ENCODE data around the gene TRAF3IP1.
A peak's percentile ranks its signal among the peaks of the same experiment; 100 is the strongest.
"Not testable (repeated sequence)": the region's sequence is repeated elsewhere in the genome, so short reads cannot be mapped to it uniquely, and the experiment has no call there.

TRAF3IP1 gene, protein sequence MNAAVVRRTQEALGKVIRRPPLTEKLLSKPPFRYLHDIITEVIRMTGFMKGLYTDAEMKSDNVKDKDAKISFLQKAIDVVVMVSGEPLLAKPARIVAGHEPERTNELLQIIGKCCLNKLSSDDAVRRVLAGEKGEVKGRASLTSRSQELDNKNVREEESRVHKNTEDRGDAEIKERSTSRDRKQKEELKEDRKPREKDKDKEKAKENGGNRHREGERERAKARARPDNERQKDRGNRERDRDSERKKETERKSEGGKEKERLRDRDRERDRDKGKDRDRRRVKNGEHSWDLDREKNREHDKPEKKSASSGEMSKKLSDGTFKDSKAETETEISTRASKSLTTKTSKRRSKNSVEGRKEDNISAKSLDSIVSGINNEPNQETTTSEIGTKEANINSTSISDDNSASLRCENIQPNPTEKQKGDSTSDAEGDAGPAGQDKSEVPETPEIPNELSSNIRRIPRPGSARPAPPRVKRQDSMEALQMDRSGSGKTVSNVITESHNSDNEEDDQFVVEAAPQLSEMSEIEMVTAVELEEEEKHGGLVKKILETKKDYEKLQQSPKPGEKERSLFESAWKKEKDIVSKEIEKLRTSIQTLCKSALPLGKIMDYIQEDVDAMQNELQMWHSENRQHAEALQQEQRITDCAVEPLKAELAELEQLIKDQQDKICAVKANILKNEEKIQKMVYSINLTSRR

DNA sequence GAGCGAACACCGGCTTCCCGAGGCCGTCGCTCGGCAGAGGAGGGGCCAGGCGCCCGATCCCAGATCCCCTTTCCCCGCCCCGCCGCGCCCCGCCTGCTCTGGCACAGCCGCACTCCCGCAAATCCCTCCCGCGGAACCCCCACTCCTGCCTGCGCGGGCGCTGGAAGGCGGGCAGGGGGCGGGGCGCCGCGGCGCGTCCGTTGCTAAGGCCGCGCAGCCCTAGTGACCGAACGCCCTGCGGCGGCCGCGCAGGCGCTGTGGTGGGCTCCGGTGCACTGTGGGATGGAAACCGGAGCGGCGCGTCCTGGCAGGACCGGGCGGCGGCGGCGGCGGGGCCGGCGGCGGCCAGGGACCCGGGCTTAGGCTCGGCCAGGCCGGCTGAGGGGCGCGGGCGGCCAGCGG lies at the start of gene TRAF3IP1:
TRAF3IP1 (plus strand) TSS at position 273 of the 402 bp plus-strand sequence. CDS start 145 bp downstream, outside the sequence.
- TF ChIP-seq, protein P1, sequence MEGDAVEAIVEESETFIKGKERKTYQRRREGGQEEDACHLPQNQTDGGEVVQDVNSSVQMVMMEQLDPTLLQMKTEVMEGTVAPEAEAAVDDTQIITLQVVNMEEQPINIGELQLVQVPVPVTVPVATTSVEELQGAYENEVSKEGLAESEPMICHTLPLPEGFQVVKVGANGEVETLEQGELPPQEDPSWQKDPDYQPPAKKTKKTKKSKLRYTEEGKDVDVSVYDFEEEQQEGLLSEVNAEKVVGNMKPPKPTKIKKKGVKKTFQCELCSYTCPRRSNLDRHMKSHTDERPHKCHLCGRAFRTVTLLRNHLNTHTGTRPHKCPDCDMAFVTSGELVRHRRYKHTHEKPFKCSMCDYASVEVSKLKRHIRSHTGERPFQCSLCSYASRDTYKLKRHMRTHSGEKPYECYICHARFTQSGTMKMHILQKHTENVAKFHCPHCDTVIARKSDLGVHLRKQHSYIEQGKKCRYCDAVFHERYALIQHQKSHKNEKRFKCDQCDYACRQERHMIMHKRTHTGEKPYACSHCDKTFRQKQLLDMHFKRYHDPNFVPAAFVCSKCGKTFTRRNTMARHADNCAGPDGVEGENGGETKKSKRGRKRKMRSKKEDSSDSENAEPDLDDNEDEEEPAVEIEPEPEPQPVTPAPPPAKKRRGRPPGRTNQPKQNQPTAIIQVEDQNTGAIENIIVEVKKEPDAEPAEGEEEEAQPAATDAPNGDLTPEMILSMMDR (IDR thresholded peaks at IDR 0.05; ENCODE audit: low read depth, low read length): no peak
- peak; percentile 86 for DNase-seq (ENCODE audit: extremely low read depth, low read depth)

DNA sequence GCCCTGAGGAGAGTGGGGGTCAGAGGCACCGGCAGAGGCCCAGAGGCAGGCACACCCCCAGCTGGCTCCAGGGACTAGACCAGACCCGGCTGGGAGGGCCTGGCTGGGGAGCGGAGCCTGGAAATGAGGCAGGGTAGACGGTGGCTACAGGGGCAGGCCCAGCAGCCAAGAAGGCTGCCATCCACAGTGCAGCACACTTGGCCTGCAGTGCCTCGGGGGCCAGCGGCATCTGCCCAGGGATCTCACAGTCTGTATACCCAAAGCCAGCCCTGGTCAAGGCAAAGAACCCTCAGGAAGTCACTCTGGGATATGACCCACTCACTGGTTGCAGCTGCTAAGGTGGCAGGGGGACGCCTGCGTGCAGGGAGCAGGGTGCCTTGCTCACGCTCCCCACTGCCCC lies 49.7 kb upstream of the TRAF3IP1 start:
- TF ChIP-seq, protein P1 (IDR thresholded peaks at IDR 0.05; ENCODE audit: low read depth, low read length): no peak
- no peak for DNase-seq (ENCODE audit: extremely low read depth, low read depth)

DNA sequence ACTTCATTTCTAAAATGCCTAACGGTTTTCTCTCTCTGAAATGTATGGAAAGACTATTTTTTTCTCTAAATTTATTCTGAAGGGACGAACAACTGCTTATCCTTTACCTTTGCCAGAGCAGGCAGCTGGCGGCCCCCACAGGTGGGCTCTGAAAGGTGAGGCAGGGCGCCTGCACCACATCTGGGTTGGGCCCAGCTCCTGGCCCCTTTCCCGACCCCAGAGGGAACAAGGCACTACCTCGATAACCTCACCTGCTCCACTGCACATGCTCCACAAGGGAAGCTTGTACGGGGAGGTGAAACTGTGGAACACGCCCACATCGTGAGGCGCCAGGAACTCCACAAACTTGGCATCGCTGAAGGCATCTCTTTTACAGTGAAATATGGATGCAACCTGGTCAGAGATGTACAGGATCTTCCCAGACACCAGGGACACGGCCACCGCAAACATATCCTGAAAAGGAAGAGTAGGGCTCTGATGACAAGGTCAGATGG lies 49.2 kb upstream of the TRAF3IP1 start:
- TF ChIP-seq, protein P1 (IDR thresholded peaks at IDR 0.05; ENCODE audit: low read depth, low read length): no peak
- no peak for DNase-seq (ENCODE audit: extremely low read depth, low read depth)

DNA sequence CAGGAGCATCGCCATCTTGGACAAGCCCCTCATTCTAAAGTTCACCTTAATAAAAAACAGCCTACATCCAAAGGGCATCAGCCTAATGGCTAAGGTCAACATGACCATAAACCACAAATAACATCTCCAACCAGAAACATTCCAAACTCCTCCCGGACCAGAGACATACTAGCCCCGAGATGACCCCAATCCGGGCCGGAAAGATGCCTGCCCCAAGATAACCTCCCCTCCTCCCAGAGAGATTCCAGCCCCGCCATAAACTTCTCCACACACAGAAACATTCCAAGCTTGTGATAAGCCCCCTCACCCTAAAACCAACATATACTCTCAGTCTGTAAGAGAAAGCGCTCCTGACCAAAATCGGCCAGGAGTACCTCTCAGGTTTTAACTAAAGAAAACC lies 48.6 kb upstream of the TRAF3IP1 start:
- DNase-seq (ENCODE audit: extremely low read depth, low read depth): not testable (repeated sequence)

DNA sequence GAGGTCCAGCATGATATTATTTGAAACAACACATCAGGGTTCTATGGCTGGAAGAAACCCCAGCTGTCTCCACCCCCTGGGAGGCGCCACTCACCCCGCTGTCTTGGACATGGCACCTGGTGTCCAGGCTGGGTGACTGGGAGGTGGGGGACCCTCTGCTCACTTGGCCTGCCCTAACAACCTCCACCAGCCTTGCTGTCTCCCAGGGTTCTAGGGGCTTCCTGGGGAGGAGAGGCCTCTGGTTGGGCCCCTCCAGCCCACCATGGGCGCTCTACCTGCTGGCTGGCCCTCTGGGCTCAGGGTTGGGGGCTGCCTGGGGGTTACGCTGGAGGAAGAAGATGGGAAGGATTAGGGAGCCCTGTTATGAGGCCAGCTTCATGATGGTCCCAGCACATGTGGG lies 48.2 kb upstream of the TRAF3IP1 start:
- TF ChIP-seq, protein P1 (IDR thresholded peaks at IDR 0.05; ENCODE audit: low read depth, low read length): no peak
- DNase-seq (ENCODE audit: extremely low read depth, low read depth): no peak

DNA sequence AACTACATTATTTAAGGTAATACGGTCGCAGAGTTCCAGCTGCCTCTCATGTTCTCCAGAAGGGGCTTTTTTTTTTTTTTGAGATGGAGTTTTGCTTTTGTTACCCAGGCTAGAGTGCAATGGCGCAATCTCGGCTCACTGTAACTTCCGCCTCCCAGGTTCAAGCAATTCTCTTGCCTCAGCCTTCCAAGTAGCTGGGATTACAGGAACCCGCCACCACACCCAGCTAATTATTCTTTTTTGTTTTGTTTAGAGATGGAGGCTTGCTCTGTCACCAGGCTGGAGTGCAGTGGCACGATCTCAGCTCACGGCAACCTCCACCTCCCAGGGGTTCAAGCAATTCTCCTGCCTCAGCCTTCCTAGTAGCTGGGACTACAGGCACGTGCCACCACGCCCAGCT lies 46.9 kb upstream of the TRAF3IP1 start:
- DNase-seq (ENCODE audit: extremely low read depth, low read depth): not testable (repeated sequence)

DNA sequence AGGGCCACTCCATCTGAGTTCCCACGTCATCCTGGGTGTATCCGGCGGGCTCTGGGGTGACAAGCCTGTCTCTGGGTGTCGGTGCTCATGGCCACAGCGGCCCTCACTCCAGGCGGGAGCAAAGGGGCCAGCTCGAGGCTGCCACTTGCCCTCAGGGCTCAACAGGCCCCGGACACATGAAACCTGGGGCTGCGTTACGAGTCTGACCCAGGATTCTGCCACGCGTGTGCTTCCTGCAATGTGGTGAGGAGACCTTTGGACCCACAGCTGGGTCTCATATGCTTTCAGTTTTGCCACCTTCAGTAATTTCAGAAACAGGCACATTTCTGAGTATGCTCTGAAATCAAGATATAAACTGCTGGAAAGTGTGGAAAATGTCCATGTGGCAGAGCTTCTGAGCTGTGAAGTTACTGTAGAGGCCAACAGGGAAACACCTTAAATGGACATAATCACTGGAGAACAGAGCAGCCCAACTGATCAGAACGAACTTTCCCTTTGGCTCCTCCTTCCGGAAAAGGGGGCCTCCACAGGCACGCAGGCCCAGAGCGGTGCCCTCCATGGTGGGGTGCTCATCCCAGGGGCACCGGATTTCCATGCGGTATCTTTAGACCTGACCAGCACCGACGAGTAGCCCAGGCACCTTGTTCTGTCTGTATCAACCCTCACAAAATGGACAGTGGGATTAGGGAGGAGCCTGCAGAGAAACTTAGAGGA lies 46.0 kb upstream of the TRAF3IP1 start:
- TF ChIP-seq, protein P1 (IDR thresholded peaks at IDR 0.05; ENCODE audit: low read depth, low read length): no peak
- DNase-seq (ENCODE audit: extremely low read depth, low read depth): no peak

DNA sequence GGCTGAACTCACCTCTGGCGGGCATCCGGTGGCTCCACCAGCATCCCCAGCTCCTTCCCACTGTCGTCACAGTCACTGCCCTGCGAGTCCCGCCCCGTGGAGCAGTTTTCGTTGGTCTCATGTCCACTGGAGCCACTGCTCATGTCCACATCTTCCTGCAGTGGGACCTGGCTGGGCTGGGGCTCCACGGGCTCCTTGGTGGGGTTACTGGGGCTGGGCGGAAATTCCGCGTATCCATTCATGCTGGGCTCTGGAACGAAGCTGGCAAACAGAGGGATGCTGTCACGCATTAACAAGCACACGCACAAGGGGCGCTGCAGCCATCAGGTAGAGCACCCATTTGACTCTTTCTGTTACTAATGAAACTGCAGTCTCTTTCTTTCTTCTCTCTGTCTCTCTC lies 42.6 kb upstream of the TRAF3IP1 start:
- DNase-seq (ENCODE audit: extremely low read depth, low read depth): no peak
- TF ChIP-seq, protein P1 (IDR thresholded peaks at IDR 0.05; ENCODE audit: low read depth, low read length): no peak

Measured in AG09319 (cell line).